Activated CD8-positive, alpha-beta memory T cell treated with anti-CD3 and anti-CD28 coated beads, Interleukin-2, amount 10 ng/mL, durations not matched to agents 7 days and 5 days (primary cell): ENCODE data around the gene CDH4. TPM values are rescaled to one million over a fixed set of nuclear protein-coding genes. Genes with fewer than 3 reads are reported as not detected.

Experiments used
- ATAC-seq: fragments of 150-1000 bp; cut with Tn5 transposase; one replicate; pipeline ENCODE4 v1.10.0; 2021; ENCODE audit warnings: moderate library complexity
- CTCF ChIA-PET: fragments of 350-600 bp; sonication (Branson Sonifier 250); formaldehyde crosslinking; loops from one replicate; lab custom pipeline; 2021; ENCODE audit warnings: antibody characterized with exemption; lab: Charles Lee
- DNase-seq: peaks from one replicate; pipeline ENCODE4 v3.0.0-alpha.2; 2020
- H3K27ac Mint-ChIP-seq: one replicate; pipeline ENCODE4 v1.8.0; 2021; ENCODE audit warnings: mild to moderate bottlenecking, mixed read lengths
- H3K27me3 Mint-ChIP-seq: one replicate; pipeline ENCODE4 v1.8.0; 2021; ENCODE audit warnings: mixed read lengths
- H3K36me3 Mint-ChIP-seq: one replicate; pipeline ENCODE4 v1.8.0; 2021; ENCODE audit warnings: mild to moderate bottlenecking, mixed read lengths
- H3K4me1 Mint-ChIP-seq: one replicate; pipeline ENCODE4 v1.8.0; 2021; ENCODE audit warnings: mixed read lengths
- H3K4me3 Mint-ChIP-seq: one replicate; pipeline ENCODE4 v1.8.0; 2021; ENCODE audit warnings: mild to moderate bottlenecking, moderate library complexity, mixed read lengths
- H3K9me3 Mint-ChIP-seq: one replicate; pipeline ENCODE4 v1.8.0; 2022; ENCODE audit warnings: low read depth, mixed read lengths
- total RNA-seq, 2 experiments: library from RNA; stranded (reverse); gene quantifications; one replicate each; pipeline ENCODE4 v1.2.3, GENCODE V29; 2021

Gene CDH4
- total RNA-seq, 2 experiments from 2014 or later: 0.02 TPM; not detected in 1

DNA sequence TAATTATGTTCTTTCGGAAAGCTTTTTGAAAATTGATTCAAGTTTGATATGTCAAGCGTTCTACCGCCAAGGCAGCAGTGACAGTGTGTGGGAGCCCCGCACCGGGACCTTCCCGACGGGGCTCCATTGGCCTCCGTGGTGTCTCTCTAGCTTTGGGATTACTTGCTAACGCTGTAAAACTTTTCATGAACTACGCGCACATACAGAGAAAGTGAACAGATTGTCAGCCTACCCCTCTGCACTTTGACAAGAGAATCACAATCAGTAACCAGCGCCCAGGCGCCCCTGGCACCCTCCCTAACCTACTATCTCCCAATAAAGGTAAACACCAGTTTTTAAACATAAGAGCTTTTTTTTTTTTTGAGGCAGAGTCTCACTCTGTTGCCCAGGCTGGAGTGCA lies 274.8 kb downstream of the CDH4 start:
- H3K27ac Mint-ChIP-seq: no peak overlapping the region
- CTCF ChIA-PET: no interaction called here
- H3K4me3 Mint-ChIP-seq: no peak overlapping the region
- ATAC-seq: no peak
- H3K4me1 Mint-ChIP-seq: no peaks in the 10 kb centered on the region
- no peak for DNase-seq
- no peaks in the 10 kb centered on the region for H3K27me3 Mint-ChIP-seq
- H3K9me3 Mint-ChIP-seq: no peaks in the 10 kb centered on the region
- no peaks in the 10 kb centered on the region for H3K36me3 Mint-ChIP-seq

DNA sequence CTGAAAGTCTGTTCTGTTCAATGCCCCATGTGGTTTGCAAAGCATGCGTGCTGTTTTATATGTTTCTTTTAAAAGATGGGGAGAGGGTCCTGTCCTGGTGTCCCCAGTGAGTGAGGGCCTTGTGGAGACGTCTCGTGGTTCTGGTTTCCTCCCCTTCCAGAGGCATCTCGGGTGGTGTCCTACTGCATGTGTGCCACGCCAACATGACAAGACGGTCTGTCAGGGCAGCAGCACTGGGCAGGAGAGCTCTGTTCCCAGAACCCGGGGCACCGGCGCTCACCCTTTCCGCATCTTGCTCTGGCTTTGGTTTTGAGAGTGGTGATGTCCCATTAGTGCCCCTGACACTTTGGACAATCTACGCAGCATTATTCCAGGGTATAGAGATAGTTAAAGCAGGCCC lies 275.6 kb downstream of the CDH4 start:
- Mint-ChIP-seq H3K36me3 (no peaks in the 10 kb centered on the region), H3K9me3 (no peaks in the 10 kb centered on the region), H3K27me3 (no peaks in the 10 kb centered on the region), H3K27ac (no peak overlapping the region), H3K4me1 (no peaks in the 10 kb centered on the region), H3K4me3 (no peak overlapping the region)
- DNase-seq (no peak), ATAC-seq (no peak)
- CTCF ChIA-PET: no interaction called here

DNA sequence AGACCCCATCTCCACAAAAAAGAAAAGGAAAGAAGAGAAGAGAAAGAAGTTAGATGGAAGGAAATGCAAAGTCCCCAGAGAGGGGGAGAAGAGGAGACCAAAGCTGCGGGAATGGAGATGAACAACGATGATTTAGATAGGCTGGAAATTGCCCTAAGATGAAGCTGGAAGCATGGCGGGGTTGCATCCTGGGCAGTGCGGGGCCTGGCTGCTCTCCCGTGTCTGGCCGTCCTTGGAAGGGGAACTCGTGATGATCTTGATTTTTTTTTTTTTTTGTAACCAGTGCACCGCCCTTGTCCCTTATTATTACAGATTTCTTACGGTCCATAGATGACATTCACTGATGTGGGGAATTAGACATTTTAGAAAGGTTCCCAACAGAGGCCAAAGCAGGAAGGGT lies 276.5 kb downstream of the CDH4 start:
- no peak overlapping the region for H3K27ac Mint-ChIP-seq
- H3K4me1 Mint-ChIP-seq: no peaks in the 10 kb centered on the region
- H3K27me3 Mint-ChIP-seq: no peaks in the 10 kb centered on the region
- CTCF ChIA-PET: no interaction called here
- H3K4me3 Mint-ChIP-seq: no peak overlapping the region
- DNase-seq: no peak
- no peaks in the 10 kb centered on the region for H3K9me3 Mint-ChIP-seq
- ATAC-seq: no peak
- no peaks in the 10 kb centered on the region for H3K36me3 Mint-ChIP-seq

DNA sequence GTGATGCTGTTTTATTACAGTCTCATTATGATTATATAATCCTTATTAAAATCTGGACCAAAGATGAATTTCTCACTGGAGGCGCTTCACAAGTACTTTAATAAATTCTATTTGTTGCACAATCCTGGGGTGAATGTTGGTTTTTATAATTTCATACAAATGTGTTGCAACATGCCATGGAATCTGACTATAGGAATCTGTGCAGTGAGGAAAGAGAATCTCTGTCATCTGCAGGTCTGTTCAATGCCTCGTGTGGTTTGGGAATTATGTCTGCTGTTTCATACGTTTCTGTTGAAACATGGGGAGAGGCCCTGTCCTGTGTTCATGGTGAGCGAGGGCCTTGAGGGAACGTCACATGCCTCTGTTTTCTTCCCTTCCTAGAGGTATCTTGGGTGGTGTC lies 277.3 kb downstream of the CDH4 start:
- Mint-ChIP-seq H3K36me3 (no peaks in the 10 kb centered on the region), H3K4me1 (no peaks in the 10 kb centered on the region), H3K9me3 (no peaks in the 10 kb centered on the region), H3K4me3 (no peak overlapping the region), H3K27ac (no peak overlapping the region), H3K27me3 (no peaks in the 10 kb centered on the region)
- DNase-seq (no peak), ATAC-seq (no peak)
- CTCF ChIA-PET: no interaction called here

DNA sequence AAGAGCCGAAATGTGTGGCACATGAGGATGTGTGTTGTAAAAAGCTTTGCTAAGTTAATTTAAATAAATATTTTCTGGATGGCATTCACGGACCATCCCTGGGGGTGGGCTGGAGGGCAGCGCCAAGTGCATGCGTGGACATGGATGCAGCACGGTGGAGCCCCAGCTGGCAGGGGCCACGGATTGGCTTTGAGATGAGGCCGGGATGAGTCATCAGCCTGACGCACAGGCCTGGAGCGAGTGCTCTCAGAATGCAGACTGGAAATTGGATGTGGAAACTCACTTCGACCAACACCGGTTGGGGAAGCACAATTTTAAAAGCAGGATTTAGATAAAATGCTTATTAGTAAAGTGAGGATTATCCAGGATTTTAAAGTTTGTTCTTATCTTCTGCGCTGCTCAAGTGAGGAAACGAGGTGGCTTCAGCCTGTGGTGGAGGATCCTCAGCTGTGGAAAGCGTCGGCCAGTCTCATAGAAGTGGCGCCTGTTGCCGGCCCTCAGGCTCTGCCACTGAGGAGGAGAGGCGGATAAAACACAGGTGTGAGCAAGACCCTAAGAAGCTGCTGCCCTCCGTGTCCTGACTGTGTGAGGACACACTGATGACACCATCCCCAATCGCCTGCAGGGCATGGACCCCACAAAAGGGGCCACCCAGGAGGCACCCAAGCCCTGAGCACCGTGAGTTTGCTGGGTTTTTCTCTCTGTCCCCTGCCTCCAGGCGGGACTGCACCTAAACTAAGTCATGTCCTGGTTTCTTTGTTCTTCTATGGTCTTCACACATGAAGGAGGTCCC lies 279.7 kb downstream of the CDH4 start:
- Mint-ChIP-seq H3K9me3 (no peaks in the 10 kb centered on the region), H3K27me3 (no peaks in the 10 kb centered on the region), H3K36me3 (no peaks in the 10 kb centered on the region), H3K4me1 (no peaks in the 10 kb centered on the region), H3K27ac (no peak overlapping the region), H3K4me3 (no peak overlapping the region)
- ATAC-seq (no peak), DNase-seq (no peak)
- CTCF ChIA-PET: no interaction called here

DNA sequence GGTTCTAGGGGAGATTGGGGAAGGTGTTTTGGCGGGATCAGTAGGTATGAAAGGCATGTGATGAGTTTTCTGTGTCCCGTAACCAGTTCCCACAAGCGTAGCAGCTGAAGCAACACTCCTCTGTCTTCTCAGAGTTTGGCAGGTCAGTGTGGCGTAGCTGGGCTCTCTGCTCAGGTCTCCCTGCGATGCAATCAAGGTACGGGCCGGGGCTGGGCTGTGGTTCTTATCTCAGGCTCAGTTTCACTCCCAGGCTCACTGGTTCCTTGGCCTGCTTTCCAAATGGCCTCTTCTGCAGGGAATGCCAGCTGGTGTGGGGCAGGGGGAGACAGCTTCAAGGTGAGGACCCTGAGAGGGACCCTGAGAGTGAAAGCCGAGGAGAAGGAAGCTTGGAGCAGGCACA lies 280.7 kb downstream of the CDH4 start:
- CTCF ChIA-PET: no interaction called here
- Mint-ChIP-seq H3K4me1 (no peaks in the 10 kb centered on the region), H3K36me3 (no peaks in the 10 kb centered on the region), H3K27ac (no peak overlapping the region), H3K27me3 (no peaks in the 10 kb centered on the region), H3K9me3 (no peaks in the 10 kb centered on the region), H3K4me3 (no peak overlapping the region)
- ATAC-seq (no peak), DNase-seq (no peak)

DNA sequence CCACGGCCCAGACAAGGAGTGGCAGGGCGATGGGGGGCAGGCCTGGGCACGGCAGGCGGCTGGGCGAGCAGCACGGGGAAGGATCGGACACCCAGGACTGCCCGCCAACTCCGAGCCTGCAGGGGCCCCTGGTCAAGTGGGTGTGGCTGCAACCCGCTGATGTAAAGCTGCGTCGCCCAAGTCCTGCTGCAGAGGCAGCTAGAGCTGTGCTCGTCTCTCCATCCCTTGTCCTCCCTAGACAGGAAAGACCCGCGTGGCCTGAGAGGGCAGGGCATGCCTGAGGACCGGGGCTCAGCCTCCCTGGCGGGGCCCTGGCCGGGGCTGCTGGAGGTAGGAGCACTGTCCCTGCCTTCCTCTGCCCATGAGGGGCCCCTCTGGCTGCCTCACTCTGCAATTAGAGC lies 281.2 kb downstream of the CDH4 start:
- Mint-ChIP-seq H3K27ac (no peak overlapping the region), H3K9me3 (no peaks in the 10 kb centered on the region), H3K4me3 (no peak overlapping the region), H3K4me1 (no peaks in the 10 kb centered on the region), H3K27me3 (no peaks in the 10 kb centered on the region), H3K36me3 (no peaks in the 10 kb centered on the region)
- no peak for DNase-seq
- no peak for ATAC-seq
- CTCF ChIA-PET: no interaction called here

DNA sequence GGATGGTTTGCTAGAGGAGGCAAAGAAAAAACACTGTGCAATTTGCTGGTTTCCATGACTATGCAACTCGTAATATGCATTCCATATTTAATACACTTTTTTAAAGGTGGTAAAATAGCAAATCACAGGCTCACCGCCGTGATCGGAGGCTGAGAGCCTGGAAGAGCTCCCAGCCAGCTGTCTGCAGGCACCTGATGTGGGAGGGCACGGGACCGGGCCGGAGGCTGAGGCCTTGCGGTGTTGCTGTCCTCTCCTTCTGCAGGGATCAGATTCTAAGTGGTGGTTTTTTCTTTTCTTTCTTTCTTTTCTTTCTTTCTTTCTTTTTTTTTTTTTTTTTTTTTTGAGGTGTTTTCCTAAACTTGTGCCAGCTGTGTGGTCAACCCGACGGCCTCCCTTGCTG lies 282.3 kb downstream of the CDH4 start:
- H3K4me1 Mint-ChIP-seq: no peaks in the 10 kb centered on the region
- H3K27ac Mint-ChIP-seq: no peak overlapping the region
- no peak overlapping the region for H3K4me3 Mint-ChIP-seq
- no peak for ATAC-seq
- no peaks in the 10 kb centered on the region for H3K27me3 Mint-ChIP-seq
- no peaks in the 10 kb centered on the region for H3K9me3 Mint-ChIP-seq
- CTCF ChIA-PET: no interaction called here
- H3K36me3 Mint-ChIP-seq: no peaks in the 10 kb centered on the region
- DNase-seq: no peak

DNA sequence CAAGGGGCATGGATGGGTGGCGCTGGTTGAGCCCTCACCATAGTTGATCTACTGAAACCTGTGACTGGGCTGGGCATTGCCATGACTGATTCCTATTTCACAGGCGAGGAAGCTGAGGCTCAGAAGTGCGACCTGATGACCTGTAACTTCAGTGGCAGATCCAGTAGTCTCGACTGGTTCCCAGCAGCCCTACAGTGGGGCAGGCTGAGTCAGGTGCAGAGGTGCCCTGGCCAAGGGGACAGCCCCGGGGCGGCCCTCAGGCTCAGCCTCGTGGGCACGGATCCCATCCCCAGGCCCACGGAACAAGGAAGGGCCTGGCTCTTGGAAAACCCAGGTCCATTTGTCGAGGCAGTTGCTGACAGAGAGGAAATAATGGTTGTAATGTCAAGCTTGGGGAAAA lies 283.0 kb downstream of the CDH4 start:
- Mint-ChIP-seq H3K4me1 (no peaks in the 10 kb centered on the region), H3K27me3 (no peaks in the 10 kb centered on the region), H3K27ac (no peak overlapping the region), H3K4me3 (no peak overlapping the region), H3K36me3 (no peaks in the 10 kb centered on the region), H3K9me3 (no peaks in the 10 kb centered on the region)
- DNase-seq: no peak
- CTCF ChIA-PET: no interaction called here
- ATAC-seq: no peak

DNA sequence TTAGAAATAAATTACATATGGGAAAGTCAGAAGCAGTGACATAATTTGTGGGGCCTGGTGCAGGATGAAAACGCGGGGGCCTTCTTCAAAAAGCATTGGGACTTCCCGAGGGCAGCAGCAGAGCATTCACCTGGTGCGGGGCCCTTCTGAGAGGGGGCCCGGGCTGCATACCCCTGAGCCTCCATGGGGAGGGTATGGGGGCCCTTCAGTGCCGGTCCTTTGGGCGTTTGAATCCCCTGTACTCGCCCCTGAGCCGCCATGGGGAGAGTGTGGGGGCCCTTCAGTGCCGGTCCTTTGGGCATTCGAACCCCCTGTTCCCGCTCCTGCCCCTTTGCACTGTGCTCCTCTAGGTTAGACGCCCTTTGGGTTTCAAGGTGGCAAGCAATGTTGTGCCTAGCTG lies 283.5 kb downstream of the CDH4 start:
- ATAC-seq (no peak), DNase-seq (no peak)
- Mint-ChIP-seq H3K4me1 (no peaks in the 10 kb centered on the region), H3K4me3 (no peak overlapping the region), H3K27me3 (no peaks in the 10 kb centered on the region), H3K36me3 (no peaks in the 10 kb centered on the region), H3K27ac (no peak overlapping the region), H3K9me3 (no peaks in the 10 kb centered on the region)
- CTCF ChIA-PET: no interaction called here

DNA sequence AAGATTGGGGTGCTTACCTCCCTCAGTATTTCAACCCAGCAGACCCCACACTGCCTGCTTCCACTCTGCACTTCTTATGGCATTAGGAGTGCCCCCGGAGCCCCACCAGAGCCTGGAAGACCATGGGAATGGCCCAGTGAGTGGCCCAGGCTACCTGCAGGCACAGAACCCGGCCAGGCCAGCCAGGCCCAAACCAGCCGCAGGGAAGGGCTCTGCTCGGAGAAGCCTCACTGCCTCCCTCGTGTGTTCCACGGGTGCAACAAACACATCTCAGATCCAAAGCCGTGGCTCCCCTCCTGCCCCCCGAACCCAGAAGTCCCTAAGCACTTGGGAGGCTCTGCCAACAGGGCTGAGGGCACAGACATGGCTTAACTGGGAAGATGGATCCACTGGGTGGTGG lies 283.9 kb downstream of the CDH4 start:
- ATAC-seq (no peak), DNase-seq (no peak)
- Mint-ChIP-seq H3K27me3 (no peaks in the 10 kb centered on the region), H3K27ac (no peak overlapping the region), H3K4me1 (no peaks in the 10 kb centered on the region), H3K36me3 (no peaks in the 10 kb centered on the region), H3K4me3 (no peak overlapping the region), H3K9me3 (no peaks in the 10 kb centered on the region)
- CTCF ChIA-PET: no interaction called here

DNA sequence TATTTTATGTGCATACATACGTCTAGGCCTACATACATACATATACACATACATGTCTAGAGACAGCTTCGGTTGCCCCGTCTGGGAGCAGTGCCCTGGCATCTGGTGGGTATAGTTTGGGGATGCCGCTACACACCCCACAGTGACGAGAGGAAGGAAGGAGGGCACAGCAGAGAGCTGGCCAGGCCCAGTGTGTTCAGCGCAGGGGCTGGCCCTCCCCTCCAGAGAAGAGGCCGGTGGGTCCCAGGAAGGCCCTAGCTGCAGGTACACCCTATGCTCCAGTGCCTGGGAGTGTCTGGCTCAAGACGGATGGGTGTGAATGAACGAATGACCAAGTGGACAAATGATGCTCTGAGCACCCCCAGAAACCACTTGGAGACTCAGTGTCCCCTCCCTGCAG lies 284.6 kb downstream of the CDH4 start:
- no peak for ATAC-seq

DNA sequence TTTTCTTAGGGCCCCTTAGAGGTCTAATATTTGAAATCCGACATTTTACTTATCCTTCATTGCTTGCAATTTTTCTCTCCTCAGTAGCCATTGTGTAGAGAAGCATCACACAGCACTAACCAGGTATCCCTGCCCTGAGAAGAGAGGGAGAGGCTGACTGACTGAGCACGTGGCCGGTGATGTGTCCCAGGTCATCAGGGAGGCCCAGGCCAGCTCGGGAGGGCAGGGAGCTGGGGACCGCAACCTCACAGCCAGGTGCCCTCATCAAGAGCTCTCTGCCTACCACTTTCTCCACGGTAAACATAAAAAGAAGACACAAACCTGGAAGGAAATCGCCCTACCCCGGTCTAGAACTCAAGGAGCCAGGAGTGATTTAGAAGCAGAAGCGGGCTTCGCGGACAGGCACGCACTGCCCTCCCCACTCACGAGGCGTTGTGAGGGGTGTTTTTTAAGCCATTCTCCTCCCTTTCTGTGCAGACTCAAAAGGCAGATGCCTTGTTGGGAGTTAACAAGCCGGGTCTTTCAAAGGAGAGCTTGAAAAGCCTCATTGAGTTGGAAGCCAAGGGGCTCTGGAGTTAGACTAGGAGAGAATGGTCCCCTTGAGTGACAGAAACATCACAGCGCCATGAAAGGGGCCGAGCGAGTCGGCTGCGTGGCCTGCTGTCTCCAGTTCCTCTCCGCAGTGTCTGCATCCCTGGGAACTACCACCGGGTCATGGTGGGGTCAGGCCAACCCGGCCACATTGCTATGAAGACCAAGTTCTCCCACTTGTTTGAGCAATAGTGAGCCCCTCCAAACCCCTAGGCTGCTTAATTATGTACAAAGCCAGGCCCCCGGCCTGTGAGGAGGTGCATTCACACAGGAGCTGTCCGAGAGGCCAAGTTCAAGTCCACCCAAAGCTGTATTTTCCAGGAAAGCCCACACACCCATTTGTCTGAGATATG lies 285.4 kb downstream of the CDH4 start:
- CTCF ChIA-PET: no interaction called here
- H3K27ac Mint-ChIP-seq: no peak overlapping the region
- DNase-seq: no peak
- no peak for ATAC-seq
- no peak overlapping the region for H3K4me3 Mint-ChIP-seq
- H3K27me3 Mint-ChIP-seq: no peaks in the 10 kb centered on the region
- H3K9me3 Mint-ChIP-seq: no peaks in the 10 kb centered on the region
- H3K4me1 Mint-ChIP-seq: no peaks in the 10 kb centered on the region
- H3K36me3 Mint-ChIP-seq: no peaks in the 10 kb centered on the region

More for the DNA sequence above, 284.6 kb downstream of the CDH4 start:
- Mint-ChIP-seq H3K36me3 (no peaks in the 10 kb centered on the region), H3K4me3 (no peak overlapping the region), H3K9me3 (no peaks in the 10 kb centered on the region), H3K27ac (no peak overlapping the region), H3K27me3 (no peaks in the 10 kb centered on the region), H3K4me1 (no peaks in the 10 kb centered on the region)
- no peak for DNase-seq
- CTCF ChIA-PET: no interaction called here
